ENCODE measurements around the gene OR4Q2.
A peak's percentile ranks its signal among the peaks of the same experiment; 100 is the strongest.
"Not testable (repeated sequence)": the region's sequence is repeated elsewhere in the genome, so short reads cannot be mapped to it uniquely, and the experiment has no call there.

Gene OR4Q2

GRCh38 chr14:20001863-20002262 lies at the start of gene OR4Q2:
OR4Q2 (plus strand) TSS chr14:20002163.
- ATAC-seq, result no peak

- not testable (repeated sequence) for ATAC-seq
Measured at GRCh38 chr14:19969735-19970134, 32.2 kb upstream of the OR4Q2 start.

GRCh38 chr14:19974844-19975243 lies 27.1 kb upstream of the OR4Q2 start:
- no peak for ATAC-seq

GRCh38 chr14:19975291-19975690 lies 26.7 kb upstream of the OR4Q2 start, which contains the start of gene OR4K15:
OR4K15 (plus strand) TSS chr14:19975591; CDS start chr14:19975591, 0 bp downstream.
- ATAC-seq, result no peak

- no peak for ATAC-seq
Measured at GRCh38 chr14:19993438-19993837, 8.5 kb upstream of the OR4Q2 start.

- no peak for ATAC-seq
Measured at GRCh38 chr14:20002319-20002718, 356 bp downstream of the OR4Q2 start.

- ATAC-seq, result no peak
Measured at GRCh38 chr14:20008156-20008555, 6.2 kb downstream of the OR4Q2 start.

GRCh38 chr14:20019257-20019865 lies 17.4 kb downstream of the OR4Q2 start, which contains the start of gene OR4K14:
OR4K14 (minus strand) TSS chr14:20019307; CDS start chr14:20015193, 4,114 bp downstream.
- ATAC-seq, result no peak

- ATAC-seq, result no peak
Measured at GRCh38 chr14:20031058-20031457, 29.1 kb downstream of the OR4Q2 start.

GRCh38 chr14:20035449-20035848 lies 33.5 kb downstream of the OR4Q2 start:
- ATAC-seq, result peak in 1 of 2 donors; percentile 25

- no peak for ATAC-seq
Measured at GRCh38 chr14:20035938-20036337, 34.0 kb downstream of the OR4Q2 start, which contains the start of gene OR4K13. OR4K13 (minus strand) TSS chr14:20036038; CDS start chr14:20034758, 1,280 bp downstream.

- no peak for ATAC-seq
Measured at GRCh38 chr14:20044243-20044642, 42.3 kb downstream of the OR4Q2 start.

GRCh38 chr14:20048202-20048601 lies 46.2 kb downstream of the OR4Q2 start:
- no peak for ATAC-seq
